HG03060 (cell line): ENCODE data around the gene FUCA2.
"Not testable (repeated sequence)": the region's sequence is repeated elsewhere in the genome, so short reads cannot be mapped to it uniquely, and the experiment has no call there.

Experiments used
- ATAC-seq: cut with Tn5 transposase; IDR thresholded peaks from one replicate; pipeline ENCODE4 v1.9.1; 2021; ENCODE audit warnings: low read depth, moderate number of reproducible peaks; ENCODE audit not compliant: unreplicated experiment

Gene FUCA2

GRCh38 chr6:143536866-143537691 is 25.6 kb upstream of the FUCA2 start:
- ATAC-seq: no peak

- ATAC-seq: no peak
These were observed 24.9 kb upstream of the FUCA2 start for GRCh38 chr6:143536461-143536865.

GRCh38 chr6:143535189-143535614 is 23.7 kb upstream of the FUCA2 start:
- no peak for ATAC-seq

- ATAC-seq: no peak
These were observed 20.4 kb upstream of the FUCA2 start for GRCh38 chr6:143531720-143532499.

- no peak for ATAC-seq
These were observed 17.6 kb upstream of the FUCA2 start for GRCh38 chr6:143529095-143529494.

GRCh38 chr6:143528164-143528811 is 16.8 kb upstream of the FUCA2 start:
- ATAC-seq: no peak

GRCh38 chr6:143527677-143528076 is 16.2 kb upstream of the FUCA2 start:
- no peak for ATAC-seq

GRCh38 chr6:143525356-143525755 is 13.8 kb upstream of the FUCA2 start:
- no peak for ATAC-seq

- ATAC-seq: no peak
These were observed 10.6 kb upstream of the FUCA2 start for GRCh38 chr6:143522039-143522600.

GRCh38 chr6:143517447-143517773 is 5.9 kb upstream of the FUCA2 start:
- ATAC-seq: no peak

- no peak for ATAC-seq
These were observed 5.3 kb upstream of the FUCA2 start for GRCh38 chr6:143516690-143517446.

GRCh38 chr6:143515766-143516355 is 4.3 kb upstream of the FUCA2 start:
- no peak for ATAC-seq

- no peak for ATAC-seq
These were observed 3.7 kb upstream of the FUCA2 start for GRCh38 chr6:143515061-143515760.

GRCh38 chr6:143513410-143513809 is 1.9 kb upstream of the FUCA2 start:
- no peak for ATAC-seq

- not testable (repeated sequence) for ATAC-seq
These were observed 1.2 kb downstream of the FUCA2 start for GRCh38 chr6:143510326-143510725.

- ATAC-seq: no peak
These were observed 4.0 kb downstream of the FUCA2 start for GRCh38 chr6:143507358-143508145.

GRCh38 chr6:143506620-143507019 is 4.9 kb downstream of the FUCA2 start:
- ATAC-seq: no peak

GRCh38 chr6:143506199-143506598 is 5.3 kb downstream of the FUCA2 start:
- ATAC-seq: no peak

GRCh38 chr6:143505537-143505936 is 6.0 kb downstream of the FUCA2 start:
- ATAC-seq: no peak
